ENCODE data around the gene CDC20B.

CDC20B gene

DNA sequence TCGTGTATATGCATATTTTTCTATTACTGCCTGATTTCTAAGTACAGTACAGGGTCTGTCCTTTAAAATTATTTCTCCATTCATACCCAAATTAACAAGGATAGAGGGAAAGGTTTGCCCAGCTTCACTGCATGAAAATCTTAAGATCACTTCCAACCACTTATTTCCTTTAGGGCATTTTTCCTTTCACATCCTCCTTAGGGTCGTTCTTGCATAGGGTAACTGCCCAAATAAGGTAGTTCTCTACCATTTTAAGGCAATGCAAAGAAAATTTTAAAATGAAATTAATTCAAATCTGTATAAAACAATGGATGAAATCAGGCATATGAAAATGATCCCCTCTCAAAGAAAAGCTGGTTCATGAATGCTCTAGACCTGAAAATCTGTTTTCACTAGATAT, 4.1 kb upstream of the CDC20B start:
- Mint-ChIP-seq H3K27ac (no peak overlapping the region), H3K9me3 (no peaks in the 10 kb centered on the region), H3K36me3 (no peaks in the 10 kb centered on the region), H3K4me1 (peaks cover 46% of the 10 kb centered on the region), H3K4me3 (peak overlapping the region; percentile 57), H3K27me3 (peaks cover 82% of the 10 kb centered on the region)
- CTCF ChIA-PET: interaction anchor here (0.7 to 2.0 kb wide), 5 partner anchors 8 to 82 kb away, joined by 3 to 6 read pairs (median 4); partner anchors contain the start of gene MCIDAS
- DNase-seq: no peak

GRCh38 chr5:55176176-55176818, 3.3 kb upstream of the CDC20B start:
- Mint-ChIP-seq H3K9me3 (no peaks in the 10 kb centered on the region), H3K4me1 (peaks cover 47% of the 10 kb centered on the region), H3K27ac (no peak overlapping the region), H3K27me3 (peaks cover 84% of the 10 kb centered on the region), H3K36me3 (no peaks in the 10 kb centered on the region), H3K4me3 (peak overlapping the region; percentile 57)
- DNase-seq: peak; percentile 42
- CTCF ChIA-PET: interaction anchor here (0.6 to 2.0 kb wide), 5 partner anchors 9 to 55 kb away, joined by 3 to 6 read pairs (median 4); partner anchors contain the start of gene MCIDAS

GRCh38 chr5:55175781-55176175, 2.8 kb upstream of the CDC20B start:
- Mint-ChIP-seq H3K36me3 (no peaks in the 10 kb centered on the region), H3K4me3 (peak overlapping the region; percentile 57), H3K4me1 (peaks cover 47% of the 10 kb centered on the region), H3K9me3 (no peaks in the 10 kb centered on the region), H3K27me3 (peaks cover 87% of the 10 kb centered on the region), H3K27ac (no peak overlapping the region)
- CTCF ChIA-PET: interaction anchor here (1.5 to 2.0 kb wide), 5 partner anchors 8 to 59 kb away, joined by 3 to 6 read pairs (median 4); partner anchors contain the start of gene MCIDAS
- no peak for DNase-seq

- Mint-ChIP-seq H3K27ac (no peak overlapping the region), H3K27me3 (peaks cover 80% of the 10 kb centered on the region)
- CTCF ChIA-PET: interaction anchor here (0.9 kb wide), 1 partner anchor 59 kb away, joined by 4 read pairs; no protein-coding TSS in a partner anchor
Measured at GRCh38 chr5:55173687-55174230, 782 bp upstream of the CDC20B start.

GRCh38 chr5:55172051-55172899, 702 bp downstream of the CDC20B start:
- Mint-ChIP-seq H3K27ac (no peak overlapping the region), H3K4me1 (peaks cover 43% of the 10 kb centered on the region), H3K4me3 (peak overlapping the region; percentile 77), H3K9me3 (no peaks in the 10 kb centered on the region), H3K36me3 (no peaks in the 10 kb centered on the region), H3K27me3 (peaks cover 78% of the 10 kb centered on the region)
- CTCF ChIA-PET: interaction anchor here (0.6 to 2.7 kb wide), 21 partner anchors 9 to 750 kb away, joined by 3 to 14 read pairs (median 4); partner anchors contain the start of genes DHX29, GPX8 and MTREX
- peak; percentile 74 for DNase-seq

More at GRCh38 chr5:55173687-55174230, 782 bp upstream of the CDC20B start:
- no peak for DNase-seq
- H3K36me3 Mint-ChIP-seq: no peaks in the 10 kb centered on the region
- peaks cover 47% of the 10 kb centered on the region for H3K4me1 Mint-ChIP-seq
- peak overlapping the region; percentile 79 for H3K4me3 Mint-ChIP-seq
- H3K9me3 Mint-ChIP-seq: no peaks in the 10 kb centered on the region

- CTCF ChIA-PET: interaction anchor here (0.7 to 2.7 kb wide), 16 partner anchors 10 to 751 kb away, joined by 3 to 14 read pairs (median 4); partner anchors contain the start of gene GPX8
- Mint-ChIP-seq H3K9me3 (no peaks in the 10 kb centered on the region), H3K36me3 (no peaks in the 10 kb centered on the region), H3K27me3 (peaks cover 77% of the 10 kb centered on the region), H3K4me1 (peaks cover 37% of the 10 kb centered on the region), H3K4me3 (no peak overlapping the region), H3K27ac (no peak overlapping the region)
- no peak for DNase-seq
Measured at GRCh38 chr5:55171471-55171870, 1.5 kb downstream of the CDC20B start.

DNA sequence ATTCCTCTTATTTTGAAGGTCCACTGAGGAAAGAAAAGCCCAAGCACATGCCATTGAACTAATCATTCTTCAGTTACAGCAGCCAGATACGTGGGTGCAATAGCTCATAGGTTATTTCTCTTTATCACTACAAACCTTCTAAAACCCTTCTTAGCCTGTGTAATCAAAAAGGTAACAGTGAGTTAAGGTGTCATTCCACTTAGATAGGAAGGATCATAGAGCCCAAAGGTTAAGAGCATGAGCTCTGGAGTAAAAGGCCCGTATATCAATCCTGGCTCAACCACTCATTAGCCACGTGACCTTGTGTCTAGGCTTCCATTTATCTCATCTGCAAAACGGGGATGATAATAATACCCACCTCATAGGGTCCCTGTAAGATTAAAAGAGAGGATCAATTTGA, 10.3 kb downstream of the CDC20B start:
- H3K9me3 Mint-ChIP-seq: no peaks in the 10 kb centered on the region
- H3K36me3 Mint-ChIP-seq: no peaks in the 10 kb centered on the region
- peaks cover 54% of the 10 kb centered on the region for H3K27me3 Mint-ChIP-seq
- no peak overlapping the region for H3K27ac Mint-ChIP-seq
- CTCF ChIA-PET: interaction anchor here (0.7 to 2.5 kb wide), 5 partner anchors 10 to 258 kb away, joined by 3 to 14 read pairs (median 3); no protein-coding TSS in a partner anchor
- H3K4me3 Mint-ChIP-seq: no peak overlapping the region
- no peak for DNase-seq
- H3K4me1 Mint-ChIP-seq: peaks cover 3% of the 10 kb centered on the region

DNA sequence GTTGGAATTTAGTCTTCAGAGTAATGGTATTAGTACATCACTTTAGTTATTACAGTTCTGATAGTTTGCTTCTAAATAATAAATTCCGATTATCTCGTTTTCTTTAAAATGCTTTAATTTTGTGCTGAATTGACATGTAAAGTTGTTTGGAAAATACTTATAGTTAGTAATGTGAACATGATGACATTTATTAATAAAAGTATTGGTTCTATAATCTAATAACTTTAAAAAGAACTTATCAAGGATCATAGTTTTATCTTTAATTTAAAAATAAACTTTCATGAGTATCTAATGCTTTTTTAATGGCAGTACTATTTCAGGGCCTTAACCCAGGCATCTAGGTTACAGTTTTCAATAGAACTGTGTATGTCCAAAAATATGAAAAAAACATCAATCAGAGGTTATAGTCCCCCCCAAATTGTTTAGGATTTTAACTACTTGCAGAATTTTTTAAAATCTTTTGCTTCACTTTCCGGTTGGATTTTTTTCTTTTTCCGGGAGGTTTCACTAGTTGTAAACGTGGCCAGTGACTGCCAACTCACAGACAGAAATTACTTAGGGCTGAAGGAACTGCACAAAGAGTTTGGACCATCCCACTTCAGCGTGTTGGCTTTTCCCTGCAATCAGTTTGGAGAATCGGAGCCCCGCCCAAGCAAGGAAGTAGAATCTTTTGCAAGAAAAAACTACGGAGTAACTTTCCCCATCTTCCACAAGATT, 12.3 kb downstream of the CDC20B start:
- H3K27me3 Mint-ChIP-seq: peaks cover 42% of the 10 kb centered on the region
- H3K9me3 Mint-ChIP-seq: no peaks in the 10 kb centered on the region
- no peaks in the 10 kb centered on the region for H3K36me3 Mint-ChIP-seq
- no peak overlapping the region for H3K27ac Mint-ChIP-seq
- no peak for DNase-seq
- no peak overlapping the region for H3K4me3 Mint-ChIP-seq
- peaks cover 3% of the 10 kb centered on the region for H3K4me1 Mint-ChIP-seq
- CTCF ChIA-PET: interaction anchor here (0.7 to 4.5 kb wide), 20 partner anchors 10 to 507 kb away, joined by 3 to 148 read pairs (median 6); no protein-coding TSS in a partner anchor

- Mint-ChIP-seq H3K27ac (no peak within 1 kb of the TSS), H3K27me3 (peaks cover 46% of the 10 kb centered on the region), H3K4me1 (peaks cover 3% of the 10 kb centered on the region), H3K9me3 (no peaks in the 10 kb centered on the region), H3K4me3 (no peak within 1 kb of the TSS), H3K36me3 (no peaks in the 10 kb centered on the region)
- CTCF ChIA-PET: interaction anchor here (0.8 to 4.5 kb wide), 28 partner anchors 10 to 925 kb away, joined by 3 to 148 read pairs (median 4); partner anchors contain the start of gene CCNO
- peak; percentile 33 for DNase-seq
Measured at GRCh38 chr5:55159763-55160492, 13.0 kb downstream of the CDC20B start, which contains the start of gene GPX8. TSS of gene GPX8 (plus strand) at chr5:55160171. CDS start at chr5:55160193, 22 bp downstream.

DNA sequence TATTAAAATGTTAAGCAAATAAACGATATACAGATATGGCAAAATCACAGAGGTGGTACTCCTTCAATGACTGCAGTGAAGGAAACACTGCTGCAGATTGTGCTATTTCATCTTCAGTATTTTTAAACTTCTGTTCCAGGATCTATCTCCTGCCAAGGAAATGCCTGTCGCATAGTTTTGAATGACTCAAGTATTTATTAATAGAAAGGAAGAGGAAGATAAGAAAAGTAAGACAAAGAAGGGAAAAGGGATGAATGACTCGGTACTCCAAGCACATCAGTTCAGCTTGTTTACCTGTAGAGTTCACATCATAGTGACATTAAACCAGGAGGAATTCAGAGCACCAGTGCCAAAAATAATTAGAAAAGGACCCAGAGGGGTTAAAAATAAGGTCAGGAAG, 18.1 kb downstream of the CDC20B start:
- Mint-ChIP-seq H3K4me1 (peaks cover under 1% of the 10 kb centered on the region), H3K36me3 (no peaks in the 10 kb centered on the region), H3K4me3 (no peak overlapping the region), H3K9me3 (no peaks in the 10 kb centered on the region), H3K27me3 (peaks cover 54% of the 10 kb centered on the region), H3K27ac (no peak overlapping the region)
- no peak for DNase-seq
- CTCF ChIA-PET: interaction anchor here (0.9 kb wide), 1 partner anchor 211 kb away, joined by 3 read pairs; no protein-coding TSS in a partner anchor

GRCh38 chr5:55151923-55152842, 20.8 kb downstream of the CDC20B start:
- Mint-ChIP-seq H3K4me3 (no peak overlapping the region), H3K36me3 (no peaks in the 10 kb centered on the region), H3K9me3 (no peaks in the 10 kb centered on the region), H3K27me3 (peaks cover 50% of the 10 kb centered on the region), H3K4me1 (no peaks in the 10 kb centered on the region), H3K27ac (no peak overlapping the region)
- CTCF ChIA-PET: interaction anchor here (0.8 to 1.9 kb wide), 6 partner anchors 208 to 308 kb away, joined by 3 to 9 read pairs (median 5); no protein-coding TSS in a partner anchor
- DNase-seq: no peak

DNA sequence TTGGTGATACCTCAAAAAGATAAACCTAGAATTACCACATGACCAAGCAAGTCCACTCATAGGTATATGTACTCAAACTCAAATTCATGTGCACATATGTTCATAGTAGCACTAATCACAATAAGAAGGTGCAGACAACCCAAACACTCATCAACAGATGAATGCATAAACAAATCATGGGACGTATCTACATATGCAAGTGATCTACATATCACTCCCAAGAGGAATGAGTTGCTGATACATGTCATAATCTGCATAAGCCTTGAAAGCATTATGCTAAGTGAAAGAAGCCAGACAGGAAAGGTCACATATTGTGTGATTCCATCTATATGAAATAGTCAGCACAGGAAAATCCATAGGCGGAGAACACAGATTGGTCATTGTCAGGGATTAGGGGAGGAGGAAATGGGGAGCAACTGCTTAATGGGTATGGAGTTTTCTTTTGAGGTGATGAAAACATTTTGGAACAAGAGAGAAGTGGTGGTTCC, 23.6 kb downstream of the CDC20B start:
- Mint-ChIP-seq H3K36me3 (peaks cover 2% of the 10 kb centered on the region), H3K27ac (no peak overlapping the region), H3K9me3 (no peaks in the 10 kb centered on the region), H3K27me3 (peaks cover 55% of the 10 kb centered on the region), H3K4me3 (no peak overlapping the region), H3K4me1 (peaks cover 21% of the 10 kb centered on the region)
- no peak for DNase-seq
- CTCF ChIA-PET: interaction anchor here (0.9 to 1.8 kb wide), 3 partner anchors 10 to 243 kb away, joined by 3 to 11 read pairs (median 6); partner anchors contain the start of gene GPX8
